Panc1 (cell line): ENCODE measurements around the gene LHX1.

Source experiments
- POLR2AphosphoS5 ChIP-seq: IDR thresholded peaks from 2 replicates; pipeline ENCODE4 v1.6.1; 2012; ENCODE audit warnings: mild to moderate bottlenecking, low read depth, low read length, moderate library complexity
- TF ChIP-seq, protein P1 (sequence below), 2 experiments: IDR thresholded peaks; 2 replicates each; pipeline ENCODE4 v1.6.1; 2011 to 2012; ENCODE audit warnings: low read depth in 2 of 2, control low read depth in 1 of 2, low read length in 1 of 2, mild to moderate bottlenecking in 1 of 2, moderate library complexity in 1 of 2; ENCODE audit not compliant: insufficient read depth in 1 of 2
- TF ChIP-seq, protein P2 (sequence below): fragments of 450-650 bp; IDR thresholded peaks from 2 replicates; pipeline ENCODE4 v1.5.1; 2017; ENCODE audit warnings: mild to moderate bottlenecking

DNA sequence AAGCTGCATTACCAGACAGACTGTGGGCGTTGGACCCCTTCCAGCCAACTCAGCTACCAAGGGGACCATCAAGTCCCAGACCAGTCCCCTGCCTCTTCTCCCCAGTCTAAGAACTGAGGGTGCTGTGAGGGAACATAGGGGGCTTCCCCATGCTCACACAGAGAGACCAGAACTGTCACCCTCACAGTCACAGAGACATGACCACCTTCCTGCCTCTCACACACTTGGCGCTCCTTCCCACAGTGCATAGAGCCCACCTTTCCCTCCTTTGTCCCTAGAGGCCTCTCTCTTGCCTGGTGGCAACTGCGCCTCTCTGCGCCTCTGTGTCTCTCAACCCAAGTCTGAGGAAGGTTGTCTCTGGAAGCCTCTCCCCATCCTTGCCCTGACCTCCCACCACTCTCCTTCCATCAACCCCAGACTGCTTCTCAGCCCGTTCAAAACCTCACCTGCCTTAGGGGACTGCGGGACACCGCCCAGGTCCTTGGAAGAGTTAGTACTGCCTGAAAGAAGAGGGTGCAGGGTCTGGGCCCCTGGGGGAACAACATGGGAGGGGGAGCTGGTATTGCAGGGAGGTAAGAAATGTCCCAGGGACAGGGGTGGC lies 6.1 kb upstream of the LHX1 start:
- TF ChIP-seq, protein P1, sequence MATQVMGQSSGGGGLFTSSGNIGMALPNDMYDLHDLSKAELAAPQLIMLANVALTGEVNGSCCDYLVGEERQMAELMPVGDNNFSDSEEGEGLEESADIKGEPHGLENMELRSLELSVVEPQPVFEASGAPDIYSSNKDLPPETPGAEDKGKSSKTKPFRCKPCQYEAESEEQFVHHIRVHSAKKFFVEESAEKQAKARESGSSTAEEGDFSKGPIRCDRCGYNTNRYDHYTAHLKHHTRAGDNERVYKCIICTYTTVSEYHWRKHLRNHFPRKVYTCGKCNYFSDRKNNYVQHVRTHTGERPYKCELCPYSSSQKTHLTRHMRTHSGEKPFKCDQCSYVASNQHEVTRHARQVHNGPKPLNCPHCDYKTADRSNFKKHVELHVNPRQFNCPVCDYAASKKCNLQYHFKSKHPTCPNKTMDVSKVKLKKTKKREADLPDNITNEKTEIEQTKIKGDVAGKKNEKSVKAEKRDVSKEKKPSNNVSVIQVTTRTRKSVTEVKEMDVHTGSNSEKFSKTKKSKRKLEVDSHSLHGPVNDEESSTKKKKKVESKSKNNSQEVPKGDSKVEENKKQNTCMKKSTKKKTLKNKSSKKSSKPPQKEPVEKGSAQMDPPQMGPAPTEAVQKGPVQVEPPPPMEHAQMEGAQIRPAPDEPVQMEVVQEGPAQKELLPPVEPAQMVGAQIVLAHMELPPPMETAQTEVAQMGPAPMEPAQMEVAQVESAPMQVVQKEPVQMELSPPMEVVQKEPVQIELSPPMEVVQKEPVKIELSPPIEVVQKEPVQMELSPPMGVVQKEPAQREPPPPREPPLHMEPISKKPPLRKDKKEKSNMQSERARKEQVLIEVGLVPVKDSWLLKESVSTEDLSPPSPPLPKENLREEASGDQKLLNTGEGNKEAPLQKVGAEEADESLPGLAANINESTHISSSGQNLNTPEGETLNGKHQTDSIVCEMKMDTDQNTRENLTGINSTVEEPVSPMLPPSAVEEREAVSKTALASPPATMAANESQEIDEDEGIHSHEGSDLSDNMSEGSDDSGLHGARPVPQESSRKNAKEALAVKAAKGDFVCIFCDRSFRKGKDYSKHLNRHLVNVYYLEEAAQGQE (IDR thresholded peaks at IDR 0.05; ENCODE audit: insufficient read depth in 1 of 2, low read depth in 2 of 2, low read length in 1 of 2) = no peak
- no peak for TF ChIP-seq POLR2AphosphoS5
- TF ChIP-seq, protein P2, sequence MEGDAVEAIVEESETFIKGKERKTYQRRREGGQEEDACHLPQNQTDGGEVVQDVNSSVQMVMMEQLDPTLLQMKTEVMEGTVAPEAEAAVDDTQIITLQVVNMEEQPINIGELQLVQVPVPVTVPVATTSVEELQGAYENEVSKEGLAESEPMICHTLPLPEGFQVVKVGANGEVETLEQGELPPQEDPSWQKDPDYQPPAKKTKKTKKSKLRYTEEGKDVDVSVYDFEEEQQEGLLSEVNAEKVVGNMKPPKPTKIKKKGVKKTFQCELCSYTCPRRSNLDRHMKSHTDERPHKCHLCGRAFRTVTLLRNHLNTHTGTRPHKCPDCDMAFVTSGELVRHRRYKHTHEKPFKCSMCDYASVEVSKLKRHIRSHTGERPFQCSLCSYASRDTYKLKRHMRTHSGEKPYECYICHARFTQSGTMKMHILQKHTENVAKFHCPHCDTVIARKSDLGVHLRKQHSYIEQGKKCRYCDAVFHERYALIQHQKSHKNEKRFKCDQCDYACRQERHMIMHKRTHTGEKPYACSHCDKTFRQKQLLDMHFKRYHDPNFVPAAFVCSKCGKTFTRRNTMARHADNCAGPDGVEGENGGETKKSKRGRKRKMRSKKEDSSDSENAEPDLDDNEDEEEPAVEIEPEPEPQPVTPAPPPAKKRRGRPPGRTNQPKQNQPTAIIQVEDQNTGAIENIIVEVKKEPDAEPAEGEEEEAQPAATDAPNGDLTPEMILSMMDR = no peak
